Left lung (tissue), 10 donors: Measurements from ENCODE around the gene TBC1D14. TPM values are rescaled to one million over a fixed set of nuclear protein-coding genes. Genes with fewer than 3 reads are reported as not detected.

Experiments
- ATAC-seq: fragments of 200-7000 bp; cut with Tn5 transposase; one replicate; pipeline ENCODE4 v1.9.1; 2020; ENCODE audit warnings: moderate library complexity
- DNase-seq, 4 donors: peaks; one replicate each; pipeline ENCODE4 v3.0.0-alpha.2; 2013 to 2020
- H3K27ac ChIP-seq, 2 donors: fragments of 200-600 bp; sonication (generic) in 1 of 2; one replicate each; pipeline versions ENCODE4 v1.5.0 to v1.8.0; 2020 to 2021
- H3K27me3 ChIP-seq, 2 donors: fragments of 200-600 bp; sonication (generic) in 1 of 2; one replicate each; pipeline versions ENCODE4 v1.5.0 to v1.8.0; 2020 to 2021
- H3K36me3 ChIP-seq, 2 donors: fragments of 200-600 bp; sonication (generic) in 1 of 2; one replicate each; pipeline versions ENCODE4 v1.5.0 to v1.8.0; 2020 to 2021
- H3K4me1 ChIP-seq, 2 donors: fragments of 200-600 bp; one replicate each; pipeline ENCODE4 v1.8.0; 2021
- H3K4me3 ChIP-seq, 2 donors: fragments of 200-600 bp; sonication (generic) in 1 of 2; one replicate each; pipeline versions ENCODE4 v1.5.0 to v1.8.0; 2020 to 2021; ENCODE audit warnings: mild to moderate bottlenecking in 1 of 2
- H3K9me3 ChIP-seq, 2 donors: fragments of 200-600 bp; sonication (generic) in 1 of 2; one replicate each; pipeline versions ENCODE4 v1.5.0 to v1.8.0; 2020 to 2021
- intact Hi-C, 2 donors: fragments of 100-400 bp; cut with DNase I; formaldehyde crosslinking; loops; one replicate each; pipeline versions ENCODE4 v1.11.2 to v1.14.2; 2022
- polyA plus RNA-seq, 6 donors: library from polyadenylated mRNA; unstranded; fragments of 120-200 nt; gene quantifications; one replicate each; pipeline ENCODE4 v1.2.1, GENCODE V29; 2013; ENCODE audit not compliant: insufficient read length in 6 of 6
- total RNA-seq, 2 donors: library from RNA; stranded (reverse); fragmentation: NEBNext Ultra II Directional; extraction: Animal tissue kit (Norgen Biotek cat#: 25700); gene quantifications; one replicate each; pipeline ENCODE4 v1.2.1, GENCODE V29; 2021
- TF ChIP-seq, protein P1 (sequence below), 2 donors: fragments of 200-600 bp; sonication (generic) in 1 of 2; IDR thresholded peaks; one replicate each; pipeline versions ENCODE4 v1.5.0 to v1.8.0; 2021; ENCODE audit warnings: antibody characterized with exemption in 2 of 2
- donor health status: DM: no; HTN: yes; CAD: no.
- donor health status: DM: no; HTN: no; CAD: no.

TBC1D14 gene
- total and polyA plus RNA-seq, 8 donors, result 39.2 to 73.4 (median 45.1) TPM

DNA sequence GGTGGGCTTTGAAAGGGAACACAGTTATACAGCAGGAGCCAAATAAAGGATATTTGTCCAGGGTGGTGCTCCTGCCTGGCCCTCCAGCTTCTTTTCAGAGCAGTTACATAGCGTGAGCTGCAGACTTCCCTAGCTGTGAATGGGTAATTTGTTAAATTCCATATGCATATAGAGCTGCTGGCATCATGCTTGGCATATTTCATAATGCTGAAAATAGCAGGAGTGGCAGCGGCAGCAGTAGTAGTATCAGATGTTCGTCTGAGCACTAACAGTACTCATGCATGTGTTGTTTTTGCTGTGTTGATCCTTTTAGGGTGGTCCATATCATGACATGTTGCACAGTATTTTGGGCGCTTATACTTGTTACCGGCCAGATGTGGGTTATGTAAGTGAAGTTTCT, 99.9 kb downstream of the TBC1D14 start:
- intact Hi-C loops, result no loop called here
- no peak overlapping the region for H3K27ac ChIP-seq
- ATAC-seq, result no peak
- no peak for DNase-seq
- H3K4me3 ChIP-seq, result no peak overlapping the region
- H3K27me3 ChIP-seq, result no peaks in the 10 kb centered on the region
- H3K36me3 ChIP-seq, result peaks cover 0 to 100% of the 10 kb centered on the region in 2 donors
- TF ChIP-seq, protein P1, sequence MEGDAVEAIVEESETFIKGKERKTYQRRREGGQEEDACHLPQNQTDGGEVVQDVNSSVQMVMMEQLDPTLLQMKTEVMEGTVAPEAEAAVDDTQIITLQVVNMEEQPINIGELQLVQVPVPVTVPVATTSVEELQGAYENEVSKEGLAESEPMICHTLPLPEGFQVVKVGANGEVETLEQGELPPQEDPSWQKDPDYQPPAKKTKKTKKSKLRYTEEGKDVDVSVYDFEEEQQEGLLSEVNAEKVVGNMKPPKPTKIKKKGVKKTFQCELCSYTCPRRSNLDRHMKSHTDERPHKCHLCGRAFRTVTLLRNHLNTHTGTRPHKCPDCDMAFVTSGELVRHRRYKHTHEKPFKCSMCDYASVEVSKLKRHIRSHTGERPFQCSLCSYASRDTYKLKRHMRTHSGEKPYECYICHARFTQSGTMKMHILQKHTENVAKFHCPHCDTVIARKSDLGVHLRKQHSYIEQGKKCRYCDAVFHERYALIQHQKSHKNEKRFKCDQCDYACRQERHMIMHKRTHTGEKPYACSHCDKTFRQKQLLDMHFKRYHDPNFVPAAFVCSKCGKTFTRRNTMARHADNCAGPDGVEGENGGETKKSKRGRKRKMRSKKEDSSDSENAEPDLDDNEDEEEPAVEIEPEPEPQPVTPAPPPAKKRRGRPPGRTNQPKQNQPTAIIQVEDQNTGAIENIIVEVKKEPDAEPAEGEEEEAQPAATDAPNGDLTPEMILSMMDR (IDR thresholded peaks at IDR 0.05), result no peak
- no peaks in the 10 kb centered on the region for H3K4me1 ChIP-seq
- H3K9me3 ChIP-seq, result no peaks in the 10 kb centered on the region

DNA sequence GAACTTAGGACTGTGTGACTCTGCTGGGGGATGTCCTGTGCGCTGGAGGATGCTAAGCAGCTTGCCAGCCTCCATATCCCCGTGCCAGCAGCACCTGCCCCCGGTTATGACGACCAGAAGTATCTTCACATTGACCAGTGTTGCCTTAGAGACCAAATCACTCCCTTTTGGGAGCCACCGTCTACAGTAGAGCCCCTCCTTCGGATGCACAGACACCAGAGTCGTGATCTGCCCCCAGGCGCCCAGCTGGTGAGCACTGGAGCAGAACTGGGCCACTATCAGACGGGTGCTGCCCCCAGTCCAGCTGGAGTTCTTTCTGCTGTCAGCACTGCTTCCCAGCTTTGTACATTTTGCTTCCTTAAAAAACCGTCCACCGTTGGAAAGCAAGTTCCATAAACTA, 103.5 kb downstream of the TBC1D14 start:
- no peaks in the 10 kb centered on the region for H3K9me3 ChIP-seq
- DNase-seq (no peak), ATAC-seq (no peak)
- no peaks in the 10 kb centered on the region for H3K4me1 ChIP-seq
- TF ChIP-seq, protein P1 (IDR thresholded peaks at IDR 0.05), result no peak
- no peak overlapping the region for H3K4me3 ChIP-seq
- H3K27ac ChIP-seq, result no peak overlapping the region
- intact Hi-C loops, result no loop called here
- H3K27me3 ChIP-seq, result no peaks in the 10 kb centered on the region
- H3K36me3 ChIP-seq, result peaks cover 0 to 100% of the 10 kb centered on the region in 2 donors

DNA sequence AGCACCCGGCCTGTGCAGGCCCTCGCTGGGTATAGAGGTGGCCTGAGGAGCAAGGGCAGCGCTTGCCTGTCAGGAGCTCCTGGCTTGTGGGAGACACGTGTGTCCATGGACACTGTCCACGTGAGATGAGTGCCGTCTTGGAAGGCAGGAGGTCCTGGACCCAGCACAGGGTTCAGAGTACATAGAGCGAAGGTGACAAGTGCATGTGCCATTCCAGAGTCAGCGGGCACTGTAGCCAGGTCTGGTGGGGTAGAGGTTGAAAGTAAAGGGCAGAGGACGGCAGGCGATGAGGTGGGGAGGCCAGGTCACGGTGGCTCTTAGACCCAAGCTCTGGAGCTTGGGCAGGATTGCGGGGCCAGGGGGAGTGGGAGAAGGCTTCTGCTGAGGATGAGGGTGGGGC, 105.2 kb downstream of the TBC1D14 start:
- TF ChIP-seq, protein P1 (IDR thresholded peaks at IDR 0.05), result no peak
- Histone ChIP-seq H3K4me3 (no peak overlapping the region), H3K9me3 (no peaks in the 10 kb centered on the region), H3K36me3 (peaks cover 0 to 97% of the 10 kb centered on the region in 2 donors), H3K27ac (no peak overlapping the region), H3K27me3 (no peaks in the 10 kb centered on the region), H3K4me1 (no peaks in the 10 kb centered on the region)
- intact Hi-C loops, result no loop called here
- no peak for ATAC-seq
- no peak for DNase-seq

DNA sequence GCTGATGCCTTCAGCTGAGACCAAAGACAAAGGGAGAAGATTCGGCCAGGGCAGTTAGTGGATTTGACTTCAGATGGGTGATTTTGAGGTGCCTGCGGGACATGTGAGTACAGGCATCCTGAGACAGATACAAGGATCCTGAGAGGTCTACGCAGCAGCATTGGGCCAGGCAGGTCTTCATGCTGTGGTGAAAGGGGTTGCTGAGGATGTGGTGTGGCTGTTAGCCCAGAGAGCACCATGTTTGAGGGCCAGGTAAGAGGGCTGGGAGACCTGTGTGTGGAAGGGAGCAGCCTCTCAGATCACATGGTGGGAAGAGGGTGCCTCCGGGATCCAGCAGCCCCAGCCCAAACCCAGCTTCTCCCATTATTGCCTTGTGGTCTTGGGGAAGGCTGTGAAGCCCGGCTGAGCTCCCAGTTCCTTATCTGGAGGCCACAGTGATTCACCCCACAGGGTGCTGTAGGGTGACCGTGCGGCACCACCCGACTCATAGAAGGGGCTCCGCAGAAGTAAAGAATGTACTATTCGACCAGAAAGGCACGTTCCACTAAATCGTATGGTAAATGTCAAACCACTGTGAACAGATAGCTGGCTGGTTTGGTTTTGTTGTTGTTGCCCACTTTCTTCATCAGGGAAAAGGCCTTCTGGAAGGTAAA, 105.9 kb downstream of the TBC1D14 start:
- ATAC-seq (no peak), DNase-seq (no peak)
- intact Hi-C loops, result no loop called here
- TF ChIP-seq, protein P1 (IDR thresholded peaks at IDR 0.05), result no peak
- Histone ChIP-seq H3K9me3 (no peaks in the 10 kb centered on the region), H3K4me1 (no peaks in the 10 kb centered on the region), H3K27me3 (no peaks in the 10 kb centered on the region), H3K36me3 (peaks cover 0 to 95% of the 10 kb centered on the region in 2 donors), H3K4me3 (no peak overlapping the region), H3K27ac (no peak overlapping the region)

DNA sequence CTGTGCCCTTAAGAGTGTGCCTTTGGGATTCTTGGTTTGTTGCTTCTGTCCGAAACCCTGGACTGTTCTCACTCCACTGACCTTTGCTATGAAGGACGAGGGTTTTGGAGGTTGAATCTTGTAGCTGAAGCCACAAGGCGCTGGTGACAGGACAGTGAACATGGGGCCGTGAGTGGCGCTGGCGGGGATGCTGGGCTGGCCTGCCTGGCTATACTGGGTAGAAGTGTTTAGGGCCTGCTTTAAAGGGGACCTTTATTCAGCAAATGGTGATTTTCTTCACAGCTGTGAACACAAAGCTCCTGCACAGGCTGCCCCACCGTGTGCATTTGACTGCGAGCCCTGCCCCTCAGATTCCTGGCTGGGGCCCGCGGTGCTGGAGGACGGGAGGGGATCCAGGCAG, 106.5 kb downstream of the TBC1D14 start:
- DNase-seq (no peak), ATAC-seq (no peak)
- peaks cover 0 to 95% of the 10 kb centered on the region in 2 donors for H3K36me3 ChIP-seq
- no peak overlapping the region for H3K27ac ChIP-seq
- no peaks in the 10 kb centered on the region for H3K27me3 ChIP-seq
- intact Hi-C loops, result no loop called here
- TF ChIP-seq, protein P1 (IDR thresholded peaks at IDR 0.05), result no peak
- no peak overlapping the region for H3K4me3 ChIP-seq
- no peaks in the 10 kb centered on the region for H3K9me3 ChIP-seq
- no peaks in the 10 kb centered on the region for H3K4me1 ChIP-seq
